AG04449 (cell line): Measurements from ENCODE around the gene CEL.

Source experiments
- CTCF ChIA-PET: fragments of 350-600 bp; formaldehyde crosslinking; extraction: SDS; loops from one replicate; lab custom pipeline; 2021; ENCODE audit warnings: antibody characterized with exemption; lab: Yijun Ruan, JAX
- POLR2A ChIA-PET: fragments of 400-600, 350-600 bp; formaldehyde crosslinking; extraction: SDS; loops from one replicate; lab custom pipeline; 2020; ENCODE audit warnings: antibody characterized with exemption, inconsistent platforms; lab: Yijun Ruan, JAX
- DNase-seq: peaks from one replicate; pipeline ENCODE4 v3.0.0-alpha.2; 2010; ENCODE audit warnings: low read depth, low spot score
- H3K4me3 ChIP-seq: 2 replicates; pipeline ENCODE4 v1.5.1; 2011; ENCODE audit warnings: low read depth, mild to moderate bottlenecking, control low read depth, low read length
- TF ChIP-seq, protein P1 (sequence below): IDR thresholded peaks from one replicate; pipeline ENCODE4 v1.5.1; 2011; ENCODE audit warnings: mild to moderate bottlenecking, moderate library complexity, low read length, control low read depth, inconsistent platforms; ENCODE audit not compliant: insufficient read depth; ENCODE audit errors: missing control alignments

Gene CEL

DNA sequence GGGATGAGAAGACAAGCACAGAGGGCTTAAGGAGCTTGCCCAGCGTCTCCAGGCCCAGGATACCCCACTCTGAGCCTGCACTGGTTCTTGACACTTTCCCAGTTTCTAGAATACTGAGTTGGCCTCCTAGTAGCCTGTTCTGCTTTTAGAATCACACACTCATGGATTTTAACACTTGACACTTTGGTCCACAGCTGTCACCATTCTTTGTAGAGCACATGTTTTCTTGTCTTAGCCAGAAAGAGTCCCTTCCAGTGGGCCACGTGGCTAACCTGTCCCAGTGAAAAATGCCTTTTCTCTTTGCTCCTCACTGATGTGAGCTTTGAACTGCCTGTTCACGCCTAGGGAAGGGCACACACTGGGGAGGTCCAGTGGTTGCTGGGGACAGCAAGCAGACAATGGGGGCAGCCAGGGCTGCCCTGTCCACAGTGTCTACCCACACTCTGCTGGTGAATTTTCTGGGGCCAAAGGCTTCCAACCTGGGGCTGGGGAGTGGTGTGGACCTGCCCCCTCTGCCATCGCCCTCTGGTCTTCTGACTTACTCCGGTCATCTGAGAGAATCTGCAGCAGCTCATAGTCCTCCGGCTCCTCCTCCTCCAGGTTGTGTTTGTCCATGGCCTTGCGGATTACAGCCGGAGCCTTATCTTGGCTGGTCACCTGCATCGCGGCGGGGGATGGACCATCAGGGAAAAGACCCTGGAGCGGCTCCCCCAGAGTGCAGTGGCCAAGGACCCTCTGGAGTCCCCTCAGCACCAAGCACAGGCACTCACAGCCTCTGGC, 38.1 kb downstream of the CEL start:
- TF ChIP-seq, protein P1, sequence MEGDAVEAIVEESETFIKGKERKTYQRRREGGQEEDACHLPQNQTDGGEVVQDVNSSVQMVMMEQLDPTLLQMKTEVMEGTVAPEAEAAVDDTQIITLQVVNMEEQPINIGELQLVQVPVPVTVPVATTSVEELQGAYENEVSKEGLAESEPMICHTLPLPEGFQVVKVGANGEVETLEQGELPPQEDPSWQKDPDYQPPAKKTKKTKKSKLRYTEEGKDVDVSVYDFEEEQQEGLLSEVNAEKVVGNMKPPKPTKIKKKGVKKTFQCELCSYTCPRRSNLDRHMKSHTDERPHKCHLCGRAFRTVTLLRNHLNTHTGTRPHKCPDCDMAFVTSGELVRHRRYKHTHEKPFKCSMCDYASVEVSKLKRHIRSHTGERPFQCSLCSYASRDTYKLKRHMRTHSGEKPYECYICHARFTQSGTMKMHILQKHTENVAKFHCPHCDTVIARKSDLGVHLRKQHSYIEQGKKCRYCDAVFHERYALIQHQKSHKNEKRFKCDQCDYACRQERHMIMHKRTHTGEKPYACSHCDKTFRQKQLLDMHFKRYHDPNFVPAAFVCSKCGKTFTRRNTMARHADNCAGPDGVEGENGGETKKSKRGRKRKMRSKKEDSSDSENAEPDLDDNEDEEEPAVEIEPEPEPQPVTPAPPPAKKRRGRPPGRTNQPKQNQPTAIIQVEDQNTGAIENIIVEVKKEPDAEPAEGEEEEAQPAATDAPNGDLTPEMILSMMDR: no peak
- CTCF ChIA-PET: interaction anchor here (2.0 to 30.1 kb wide), 3 partner anchors 9 to 49 kb away, joined by 9 to 739 read pairs (median 20); no protein-coding TSS in a partner anchor
- H3K4me3 ChIP-seq: no peak overlapping the region
- DNase-seq: no peak
- POLR2A ChIA-PET: no interaction called here

GRCh38 chr9:133100506-133101355, 39.0 kb downstream of the CEL start:
- CTCF ChIA-PET: interaction anchor here (1.1 to 30.1 kb wide), 5 partner anchors 8 to 63 kb away, joined by 3 to 739 read pairs (median 20); partner anchors contain the start of gene GBGT1
- no peak for DNase-seq
- no peak overlapping the region for H3K4me3 ChIP-seq
- TF ChIP-seq, protein P1: no peak
- POLR2A ChIA-PET: no interaction called here

DNA sequence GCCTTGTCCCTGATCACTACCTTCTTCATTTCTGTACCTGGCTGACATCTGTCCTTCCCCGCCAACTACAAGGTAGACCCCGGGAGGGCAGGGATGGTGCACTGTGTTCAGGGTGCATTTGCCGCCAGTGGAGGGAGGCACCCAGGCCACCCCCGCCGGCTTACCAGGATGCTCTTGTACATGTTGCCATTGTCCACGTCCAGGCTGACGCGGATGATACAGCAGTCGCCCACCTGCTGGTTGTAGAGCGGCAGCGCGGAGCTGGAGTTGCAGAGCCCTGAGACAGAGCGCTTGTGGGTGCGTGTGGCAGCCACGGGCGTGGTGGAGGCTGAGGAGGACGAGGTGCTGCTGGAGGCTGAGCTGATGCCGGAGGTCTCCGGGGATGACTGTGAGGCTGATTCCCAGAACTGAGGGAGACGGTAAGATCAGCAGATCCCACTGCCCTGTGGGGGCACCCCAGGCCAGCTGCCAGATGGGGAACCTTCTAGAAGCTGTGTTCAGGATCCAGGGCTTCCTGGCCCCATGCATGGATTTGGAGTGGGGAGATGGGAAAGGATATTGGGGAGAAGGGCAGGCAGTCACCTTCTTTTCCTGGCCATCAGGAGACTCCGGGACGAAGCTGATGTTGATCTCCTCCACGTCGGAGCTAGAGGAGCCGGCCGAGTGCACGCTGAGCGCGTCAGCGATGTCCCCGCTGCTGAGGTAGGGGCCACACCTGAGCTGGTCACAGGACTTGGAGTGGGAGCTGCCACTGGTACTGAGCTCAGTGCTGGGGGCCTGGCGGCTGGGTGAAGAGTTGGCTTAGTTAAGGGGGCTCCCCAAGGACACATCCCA, 39.8 kb downstream of the CEL start:
- TF ChIP-seq, protein P1: no peak
- no peak overlapping the region for H3K4me3 ChIP-seq
- ChIA-PET POLR2A (no interaction called here), CTCF (interaction anchor here (0.9 to 30.1 kb wide), 13 partner anchors 7 to 66 kb away, joined by 3 to 739 read pairs (median 7); partner anchors contain the start of gene GBGT1)
- no peak for DNase-seq

- ChIA-PET POLR2A (no interaction called here), CTCF (interaction anchor here (0.7 to 30.1 kb wide), 22 partner anchors 8 to 78 kb away, joined by 3 to 739 read pairs (median 4); partner anchors contain the start of gene GBGT1)
- no peak overlapping the region for H3K4me3 ChIP-seq
- TF ChIP-seq, protein P1: no peak
- DNase-seq: no peak
Observed at GRCh38 chr9:133102190-133103021, 40.6 kb downstream of the CEL start.

GRCh38 chr9:133103183-133103986, 41.6 kb downstream of the CEL start:
- TF ChIP-seq, protein P1: peak; percentile 90
- ChIA-PET CTCF (interaction anchor here (0.6 to 30.1 kb wide), 22 partner anchors 8 to 77 kb away, joined by 3 to 739 read pairs (median 4); no protein-coding TSS in a partner anchor), POLR2A (no interaction called here)
- H3K4me3 ChIP-seq: no peak overlapping the region
- no peak for DNase-seq
